Hepatocyte (in vitro differentiated cells): Measurements from ENCODE around the gene SH3TC1. TPM values are rescaled to one million over a fixed set of nuclear protein-coding genes. Genes with fewer than 3 reads are reported as not detected.

Source experiments
- DNase-seq: peaks from one replicate; pipeline ENCODE4 v3.0.0-alpha.2; 2016; ENCODE audit warnings: low spot score
- H2AFZ ChIP-seq: fragments of 200-600 bp; sonication (generic); 2 replicates; pipeline ENCODE4 v1.6.0; 2016; ENCODE audit warnings: antibody characterized with exemption, mild to moderate bottlenecking
- H3K27ac ChIP-seq: fragments of 200-600 bp; sonication (generic); 2 replicates; pipeline ENCODE4 v1.5.1; 2016; ENCODE audit warnings: mild to moderate bottlenecking
- H3K27me3 ChIP-seq: fragments of 200-600 bp; sonication (generic); 2 replicates; pipeline ENCODE4 v1.6.1; 2016
- H3K36me3 ChIP-seq: fragments of 200-600 bp; sonication (generic); replicated peaks from 2 replicates; pipeline ENCODE4 v1.5.1; 2016; ENCODE audit warnings: low read depth; ENCODE audit not compliant: insufficient read depth
- H3K4me1 ChIP-seq: fragments of 200-600 bp; sonication (generic); 2 replicates; pipeline ENCODE4 v1.5.1; 2016; ENCODE audit warnings: mild to moderate bottlenecking, moderate library complexity; ENCODE audit not compliant: insufficient read depth
- H3K4me2 ChIP-seq: fragments of 200-600 bp; sonication (generic); 2 replicates; pipeline ENCODE4 v1.6.0; 2016
- H3K4me3 ChIP-seq: fragments of 200-600 bp; sonication (generic); 2 replicates; pipeline ENCODE4 v1.5.1; 2016; ENCODE audit warnings: mild to moderate bottlenecking
- H3K79me2 ChIP-seq: fragments of 200-600 bp; sonication (generic); 2 replicates; pipeline ENCODE4 v1.6.0; 2017; ENCODE audit warnings: mild to moderate bottlenecking
- H3K9me2 ChIP-seq: fragments of 200-600 bp; sonication (generic); replicated peaks from 2 replicates; pipeline ENCODE4 v1.6.0; 2017; ENCODE audit warnings: mild to moderate bottlenecking; ENCODE audit not compliant: insufficient read depth
- H3K9me3 ChIP-seq: fragments of 200-600 bp; sonication (generic); 2 replicates; pipeline ENCODE4 v1.5.1; 2016; ENCODE audit warnings: low read depth, mild to moderate bottlenecking
- H4K20me1 ChIP-seq: fragments of 200-600 bp; sonication (generic); 2 replicates; pipeline ENCODE4 v1.6.0; 2016; ENCODE audit warnings: mild to moderate bottlenecking; ENCODE audit not compliant: insufficient read depth, poor library complexity, severe bottlenecking
- CTCF ChIP-seq: fragments of 200-600 bp; sonication (generic); IDR thresholded peaks from 2 replicates; pipeline ENCODE4 v1.5.1; 2016; ENCODE audit warnings: antibody characterized with exemption, mild to moderate bottlenecking; ENCODE audit not compliant: poor library complexity
- EZH2 ChIP-seq: fragments of 200-600 bp; sonication (generic); IDR thresholded peaks from 2 replicates; pipeline ENCODE4 v1.6.1; 2016; ENCODE audit warnings: antibody characterized with exemption, mild to moderate bottlenecking, borderline replicate concordance
- EZH2phosphoT487 ChIP-seq: fragments of 200-600 bp; sonication (generic); IDR thresholded peaks from one replicate; pipeline ENCODE4 v1.6.1; 2018; ENCODE audit warnings: antibody characterized with exemption, mild to moderate bottlenecking, low read depth, moderate library complexity; ENCODE audit not compliant: unreplicated experiment, severe bottlenecking
- WGBS: methylation state at CpG from one replicate; pipeline ENCODE4 v1.1.6; 2016; ENCODE audit warnings: low lambda C conversion rate; ENCODE audit errors: missing lambda C conversion rate; 5-methylcytosine and 5-hydroxymethylcytosine counted together
- polyA plus RNA-seq: library from polyadenylated mRNA; unstranded; fragments of >200 nt; fragmentation: Nextera tagmentation; extraction: Ambion mirVana; gene quantifications from 2 replicates; pipeline ENCODE4 v1.2.1, GENCODE V29; 2016
- total RNA-seq: library from RNA; depleted of rRNA; stranded (reverse); fragments of >200 nt; gene quantifications from 2 replicates; pipeline ENCODE4 v1.2.3, GENCODE V29; 2014

Gene SH3TC1
- total and polyA plus RNA-seq, 2 experiments from 2014 or later, result 30.3 to 35.4 TPM

GRCh38 chr4:8167815-8168214 is 31.3 kb upstream of the SH3TC1 start:
- Histone ChIP-seq H3K9me2 (no peaks in the 10 kb centered on the region), H3K79me2 (no peaks in the 10 kb centered on the region), H2AFZ (no peak overlapping the region), H3K27me3 (no peaks in the 10 kb centered on the region), H3K27ac (no peak overlapping the region), H3K4me2 (no peak overlapping the region), H3K4me3 (no peak overlapping the region), H3K9me3 (no peaks in the 10 kb centered on the region), H4K20me1 (no peaks in the 10 kb centered on the region), H3K36me3 (no peaks in the 10 kb centered on the region), H3K4me1 (peaks cover 3% of the 10 kb centered on the region)
- 43% methylated on average over 2 of the region's 2 CpGs for WGBS
- no peak for TF ChIP-seq CTCF
- no peak for TF ChIP-seq EZH2phosphoT487
- TF ChIP-seq EZH2, result no peak
- DNase-seq, result no peak

GRCh38 chr4:8168232-8168631 is 30.9 kb upstream of the SH3TC1 start:
- H3K4me3 ChIP-seq, result no peak overlapping the region
- no peak overlapping the region for H3K27ac ChIP-seq
- no peaks in the 10 kb centered on the region for H3K9me2 ChIP-seq
- no peaks in the 10 kb centered on the region for H3K79me2 ChIP-seq
- WGBS, result 95% methylated on average over 1 of the region's 1 CpG
- H3K9me3 ChIP-seq, result no peaks in the 10 kb centered on the region
- TF ChIP-seq CTCF, result peak; percentile 44
- TF ChIP-seq EZH2phosphoT487, result no peak
- H2AFZ ChIP-seq, result no peak overlapping the region
- DNase-seq, result no peak
- H3K4me2 ChIP-seq, result no peak overlapping the region
- peaks cover 3% of the 10 kb centered on the region for H3K4me1 ChIP-seq
- H3K27me3 ChIP-seq, result no peaks in the 10 kb centered on the region
- no peaks in the 10 kb centered on the region for H3K36me3 ChIP-seq
- H4K20me1 ChIP-seq, result no peaks in the 10 kb centered on the region

GRCh38 chr4:8168832-8169598 is 30.1 kb upstream of the SH3TC1 start:
- no peak overlapping the region for H3K27ac ChIP-seq
- no peaks in the 10 kb centered on the region for H3K27me3 ChIP-seq
- no peak for TF ChIP-seq EZH2
- no peak for TF ChIP-seq CTCF
- TF ChIP-seq EZH2phosphoT487, result no peak
- WGBS, result 84% methylated on average over 5 of the region's 5 CpGs
- H3K9me3 ChIP-seq, result no peaks in the 10 kb centered on the region
- no peaks in the 10 kb centered on the region for H3K79me2 ChIP-seq
- H3K4me2 ChIP-seq, result no peak overlapping the region
- no peak overlapping the region for H2AFZ ChIP-seq
- no peak for DNase-seq
- H3K9me2 ChIP-seq, result no peaks in the 10 kb centered on the region
- no peaks in the 10 kb centered on the region for H3K36me3 ChIP-seq
- H3K4me3 ChIP-seq, result no peak overlapping the region
- H4K20me1 ChIP-seq, result no peaks in the 10 kb centered on the region
- H3K4me1 ChIP-seq, result peaks cover 3% of the 10 kb centered on the region
